NCI-H524 treated with DMSO at 0.1 percent for 48 hours (cell line): ENCODE results near the gene ZMYND8.
A peak's percentile ranks its signal among the peaks of the same experiment; 100 is the strongest.
"Not testable (repeated sequence)": the region's sequence is repeated elsewhere in the genome, so short reads cannot be mapped to it uniquely, and the experiment has no call there.

ENCODE experiments used
- DNase-seq: peaks from one replicate; lab custom pipeline; 2025; lab: John Stamatoyannopoulos, UW

Gene ZMYND8

DNA sequence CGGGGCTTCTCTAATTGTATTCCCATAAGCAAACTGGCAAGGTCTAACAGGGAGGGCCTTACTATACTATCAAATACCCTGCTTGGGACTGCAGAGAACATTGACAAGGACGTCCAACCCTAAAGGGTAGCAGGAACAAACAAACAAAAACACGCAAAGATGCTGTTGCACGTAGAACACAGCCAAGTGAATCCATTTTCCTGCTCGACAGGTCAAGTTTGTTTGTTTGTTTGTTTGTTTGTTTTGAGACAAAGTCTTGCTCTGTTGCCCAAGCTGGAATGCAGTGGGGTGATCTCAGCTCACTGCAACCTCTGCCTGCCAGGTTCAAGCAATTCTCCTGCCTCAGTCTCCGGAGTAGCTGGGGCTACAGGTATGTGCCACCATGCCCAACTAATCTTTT is 91.3 kb downstream of the ZMYND8 start:
- DNase-seq = no peak

DNA sequence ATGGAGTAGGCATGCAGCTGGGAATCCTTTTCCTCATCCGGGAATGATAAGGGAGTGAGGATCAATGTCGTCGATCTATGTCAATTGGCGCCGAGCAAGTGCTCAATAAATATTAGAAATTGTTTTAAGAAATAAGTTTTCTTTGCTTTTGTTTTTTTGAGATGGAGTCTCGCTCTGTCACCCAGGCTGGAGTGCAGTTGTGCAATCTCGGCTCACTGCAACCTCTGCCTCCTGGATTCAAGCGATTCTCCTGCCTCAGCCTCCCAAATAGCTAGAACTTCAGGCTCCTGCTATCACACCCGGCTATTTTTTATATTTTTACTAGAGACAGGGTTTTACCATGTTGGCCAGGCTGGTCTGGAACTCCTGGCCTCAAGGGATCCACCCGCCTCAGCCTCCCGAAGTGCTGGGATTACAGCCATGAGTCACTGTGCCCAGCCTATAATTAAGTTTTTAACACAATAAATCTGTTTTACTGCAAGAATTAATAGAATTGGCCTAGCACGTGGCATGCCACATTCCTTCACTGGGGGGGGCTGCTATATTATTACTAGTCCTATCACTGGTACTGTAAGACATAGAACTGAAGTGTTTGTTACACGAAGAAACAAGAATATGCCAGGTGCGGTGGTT is 92.2 kb downstream of the ZMYND8 start:
- DNase-seq = not testable (repeated sequence)

- no peak for DNase-seq
These were observed 92.9 kb downstream of the ZMYND8 start for GRCh38 chr20:47263465-47264084.

- DNase-seq = no peak
These were observed 93.4 kb downstream of the ZMYND8 start for GRCh38 chr20:47263080-47263464.

DNA sequence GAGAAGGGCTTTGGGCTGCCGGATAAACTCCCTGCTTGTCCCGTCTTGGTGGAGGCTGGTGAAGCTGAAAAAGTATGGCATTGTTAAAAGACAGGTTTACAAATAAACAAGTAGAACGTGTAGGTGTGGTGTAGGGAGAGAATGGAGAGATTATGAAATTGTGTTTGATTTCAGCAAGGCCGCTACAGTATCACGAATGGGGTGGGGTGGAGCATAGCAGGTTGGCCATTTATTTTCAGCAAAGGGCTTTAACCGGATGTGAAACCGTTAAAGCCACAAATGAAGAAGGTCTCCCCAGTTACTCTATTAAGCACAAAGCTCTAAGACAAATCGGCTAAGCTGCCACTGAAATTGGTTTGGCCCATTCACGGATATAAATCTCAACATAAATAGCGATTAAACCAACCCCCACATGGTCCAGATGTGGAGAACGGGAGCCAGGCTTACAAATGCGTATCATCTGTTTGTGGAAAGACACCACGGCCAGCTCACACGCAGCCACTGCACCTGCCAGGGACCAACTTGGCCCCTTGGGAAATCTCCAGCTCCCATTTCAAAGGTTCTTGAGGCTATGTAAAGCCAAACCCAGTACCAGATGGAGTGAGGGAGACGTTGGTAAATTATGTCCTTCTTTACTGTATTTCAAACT is 94.0 kb downstream of the ZMYND8 start:
- DNase-seq = peak; percentile 82

DNA sequence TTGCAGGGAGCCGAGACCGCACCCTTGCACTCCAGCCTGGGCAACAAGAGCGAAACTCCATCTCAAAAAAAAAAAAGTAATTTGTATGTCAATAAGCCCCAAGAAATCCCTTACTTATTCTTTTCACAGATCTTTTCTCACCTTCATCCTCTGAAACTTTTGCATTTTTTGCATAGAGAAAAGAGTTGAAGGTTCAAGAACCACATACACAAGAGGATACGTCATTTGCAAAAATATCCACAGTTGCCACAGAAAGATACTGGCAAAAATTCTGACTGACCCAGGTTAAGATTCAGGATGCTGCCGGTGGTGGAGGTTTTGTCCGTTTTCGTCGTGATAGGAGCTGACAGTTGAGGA is 94.5 kb downstream of the ZMYND8 start:
- DNase-seq = no peak

DNA sequence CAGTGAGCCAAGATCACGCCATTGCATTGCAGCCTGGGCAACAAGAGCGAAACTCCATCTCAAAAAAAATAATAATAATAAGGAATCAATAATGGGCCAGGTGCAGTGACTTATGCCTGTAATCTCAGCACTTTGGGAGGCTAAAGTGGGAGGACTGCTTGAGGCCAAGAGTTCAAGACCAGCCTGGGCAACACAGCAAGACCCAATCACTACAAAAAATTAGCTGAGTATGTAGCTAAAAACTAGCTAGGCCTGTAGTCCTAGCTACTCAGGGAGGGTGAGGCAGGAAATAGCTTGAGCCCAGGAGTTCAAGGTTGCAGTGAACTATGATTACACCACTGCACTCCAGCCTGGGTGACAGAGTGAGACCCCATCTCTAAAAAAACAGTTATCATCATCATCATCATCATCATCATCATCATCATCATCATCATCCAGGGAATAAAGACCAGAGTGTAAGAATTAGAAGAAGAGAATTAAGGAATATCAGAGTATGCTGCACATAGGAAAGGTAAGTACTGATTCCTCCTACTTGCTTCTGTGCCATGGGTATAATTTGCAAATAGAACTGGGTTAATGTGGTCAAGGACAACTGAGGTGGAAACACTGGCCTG is 95.2 kb downstream of the ZMYND8 start:
- not testable (repeated sequence) for DNase-seq

- not testable (repeated sequence) for DNase-seq
These were observed 95.9 kb downstream of the ZMYND8 start for GRCh38 chr20:47260540-47261126.

- DNase-seq = no peak
These were observed 97.5 kb downstream of the ZMYND8 start for GRCh38 chr20:47258745-47259695.

- no peak for DNase-seq
These were observed 98.7 kb downstream of the ZMYND8 start for GRCh38 chr20:47257771-47258170.

- no peak for DNase-seq
These were observed 99.2 kb downstream of the ZMYND8 start for GRCh38 chr20:47257256-47257655.

- no peak for DNase-seq
These were observed 99.7 kb downstream of the ZMYND8 start for GRCh38 chr20:47256668-47257236.

DNA sequence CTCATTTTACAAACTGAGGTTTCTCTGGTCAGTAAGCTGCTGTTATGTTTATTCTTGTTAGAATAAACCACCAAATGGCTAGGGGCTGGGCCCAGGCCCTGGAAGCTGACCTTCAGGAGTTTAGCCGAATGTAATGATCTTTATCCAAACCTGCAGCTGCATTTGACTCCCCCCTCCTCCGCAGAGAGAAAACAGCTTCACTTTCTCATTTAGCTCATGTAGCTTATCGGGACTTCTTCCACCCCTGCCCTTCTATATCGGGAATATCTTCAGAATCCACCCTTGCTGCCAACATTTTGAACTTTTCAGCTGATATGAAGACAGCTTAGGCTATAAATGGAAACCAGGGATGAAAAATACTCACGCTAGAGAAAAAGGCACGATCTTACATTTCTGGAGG is 102.6 kb downstream of the ZMYND8 start:
- no peak for DNase-seq

DNA sequence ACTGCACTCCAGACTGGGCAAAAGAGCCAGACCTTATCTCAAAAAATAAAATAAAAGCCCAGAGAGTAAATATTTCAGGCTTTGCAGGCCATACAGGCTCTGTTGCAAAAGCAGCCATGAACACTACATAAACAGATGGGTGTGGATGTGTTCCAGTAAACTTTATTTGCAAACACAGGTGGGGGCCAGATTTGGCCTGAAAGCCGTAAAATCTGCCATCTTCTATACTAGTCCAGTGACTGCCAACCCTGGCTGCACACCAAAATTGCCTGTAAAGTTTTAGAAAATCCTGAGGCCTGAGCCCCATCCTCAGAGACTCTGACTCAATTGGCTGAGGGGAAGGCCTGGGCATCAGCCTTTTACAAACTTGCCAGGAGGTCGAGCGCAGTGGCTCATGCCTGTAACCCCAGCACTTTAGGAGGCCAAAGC is 103.6 kb downstream of the ZMYND8 start:
- DNase-seq = no peak

- no peak for DNase-seq
These were observed 105.1 kb downstream of the ZMYND8 start for GRCh38 chr20:47251154-47252020.

DNA sequence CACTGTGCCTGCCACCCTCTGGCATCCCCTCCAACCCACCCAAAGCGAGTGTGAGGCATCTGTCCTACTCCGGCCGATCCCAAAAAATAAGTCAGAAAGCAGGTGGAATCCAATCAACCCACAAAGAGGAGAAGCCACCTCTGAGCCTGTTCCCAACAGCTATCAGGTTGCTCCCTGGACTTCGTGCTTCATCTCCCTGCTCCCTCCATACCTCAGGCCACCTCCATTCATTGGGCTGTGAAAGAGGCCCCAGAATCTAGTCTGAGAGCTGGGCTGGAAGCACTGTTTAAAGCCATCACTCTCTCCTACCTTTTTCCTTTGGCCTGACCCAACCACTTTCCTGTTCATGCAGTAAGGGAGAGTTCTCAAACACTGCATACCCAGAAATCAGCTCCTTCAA is 106.1 kb downstream of the ZMYND8 start:
- DNase-seq = no peak

DNA sequence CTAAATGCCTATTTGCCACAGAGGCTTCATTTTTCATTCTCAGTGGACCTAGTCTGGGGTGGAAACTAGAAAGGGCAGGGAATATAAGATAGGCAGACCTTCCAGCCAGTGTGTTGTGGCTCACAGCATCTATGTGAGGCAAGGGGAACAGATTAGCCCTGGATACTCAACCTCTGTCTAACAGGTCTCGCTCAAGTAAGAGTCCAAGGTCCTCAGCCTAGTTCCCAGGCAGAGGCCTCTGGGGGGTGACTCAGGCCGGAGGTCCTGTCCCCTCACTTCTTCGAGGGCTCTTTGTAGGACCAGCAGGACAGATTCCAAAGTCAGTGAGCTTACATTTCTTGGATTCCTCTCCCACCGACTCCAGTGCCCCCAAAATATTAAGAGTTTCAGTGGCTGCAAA is 106.6 kb downstream of the ZMYND8 start:
- DNase-seq = no peak

- no peak for DNase-seq
These were observed 108.0 kb downstream of the ZMYND8 start for GRCh38 chr20:47248448-47248966.

DNA sequence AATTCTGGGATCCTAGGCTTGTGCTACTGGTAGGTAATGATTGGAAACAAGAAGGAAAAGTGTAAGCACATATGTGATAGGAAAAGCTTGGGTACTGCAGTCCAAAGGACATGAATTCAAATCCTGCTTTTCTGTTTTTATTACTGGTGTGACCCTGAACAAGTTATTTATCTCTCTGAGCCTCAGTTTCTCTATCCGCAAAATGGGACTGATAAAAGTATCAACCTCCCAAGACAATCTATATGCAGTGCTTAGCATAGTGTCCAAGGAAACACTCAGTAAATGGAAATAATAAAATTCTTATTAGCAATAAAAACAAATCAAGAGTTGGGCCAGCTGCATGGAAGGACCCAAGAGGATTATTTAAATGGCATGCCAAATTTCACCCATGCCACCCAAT is 108.5 kb downstream of the ZMYND8 start:
- DNase-seq = no peak
